Left cardiac atrium (tissue), 4 donors: ENCODE measurements around the gene GFRA1. TPM values are rescaled to one million over a fixed set of nuclear protein-coding genes. Genes with fewer than 3 reads are reported as not detected.

Experiments
- ATAC-seq, 2 donors: fragments of 200-7000 bp; cut with Tn5 transposase; one replicate each; pipeline ENCODE4 v1.9.1; 2020; ENCODE audit warnings: mild to moderate bottlenecking in 2 of 2, moderate library complexity in 2 of 2
- DNase-seq: peaks from one replicate; pipeline ENCODE4 v3.0.0-alpha.2; 2020
- intact Hi-C, 2 donors: fragments of 100-400 bp; cut with DNase I; formaldehyde crosslinking; loops; one replicate each; pipeline versions ENCODE4 v1.14.1 to v1.15.1; 2022 to 2023
- long read RNA-seq: library from polyadenylated mRNA; unstranded; transcript quantifications from one replicate; pipeline ENCODE4 v2.0.0, GENCODE V29; 2021
- total RNA-seq, 2 donors: library from RNA; stranded (reverse); fragmentation: NEBNext Ultra II Directional; extraction: Animal tissue kit (Norgen Biotek cat#: 25700); gene quantifications; one replicate each; pipeline ENCODE4 v1.2.1, GENCODE V29; 2021
- donor health status: DM: no; HTN: yes; CAD: no.
- donor health status: DM: no; HTN: yes; CAD: no; lungs with severe emphysema.
- donor health status: DM: yes; HTN: yes; CAD: no.
- donor health status: Dilated cardiomyopathy.

Gene GFRA1, protein sequence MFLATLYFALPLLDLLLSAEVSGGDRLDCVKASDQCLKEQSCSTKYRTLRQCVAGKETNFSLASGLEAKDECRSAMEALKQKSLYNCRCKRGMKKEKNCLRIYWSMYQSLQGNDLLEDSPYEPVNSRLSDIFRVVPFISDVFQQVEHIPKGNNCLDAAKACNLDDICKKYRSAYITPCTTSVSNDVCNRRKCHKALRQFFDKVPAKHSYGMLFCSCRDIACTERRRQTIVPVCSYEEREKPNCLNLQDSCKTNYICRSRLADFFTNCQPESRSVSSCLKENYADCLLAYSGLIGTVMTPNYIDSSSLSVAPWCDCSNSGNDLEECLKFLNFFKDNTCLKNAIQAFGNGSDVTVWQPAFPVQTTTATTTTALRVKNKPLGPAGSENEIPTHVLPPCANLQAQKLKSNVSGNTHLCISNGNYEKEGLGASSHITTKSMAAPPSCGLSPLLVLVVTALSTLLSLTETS
- total RNA-seq, result 10 to 100 TPM in 1 of 2 donors, 1 to 10 TPM in 1; 4.9 to 12.1 TPM
- long read RNA-seq, result 0 reads

DNA sequence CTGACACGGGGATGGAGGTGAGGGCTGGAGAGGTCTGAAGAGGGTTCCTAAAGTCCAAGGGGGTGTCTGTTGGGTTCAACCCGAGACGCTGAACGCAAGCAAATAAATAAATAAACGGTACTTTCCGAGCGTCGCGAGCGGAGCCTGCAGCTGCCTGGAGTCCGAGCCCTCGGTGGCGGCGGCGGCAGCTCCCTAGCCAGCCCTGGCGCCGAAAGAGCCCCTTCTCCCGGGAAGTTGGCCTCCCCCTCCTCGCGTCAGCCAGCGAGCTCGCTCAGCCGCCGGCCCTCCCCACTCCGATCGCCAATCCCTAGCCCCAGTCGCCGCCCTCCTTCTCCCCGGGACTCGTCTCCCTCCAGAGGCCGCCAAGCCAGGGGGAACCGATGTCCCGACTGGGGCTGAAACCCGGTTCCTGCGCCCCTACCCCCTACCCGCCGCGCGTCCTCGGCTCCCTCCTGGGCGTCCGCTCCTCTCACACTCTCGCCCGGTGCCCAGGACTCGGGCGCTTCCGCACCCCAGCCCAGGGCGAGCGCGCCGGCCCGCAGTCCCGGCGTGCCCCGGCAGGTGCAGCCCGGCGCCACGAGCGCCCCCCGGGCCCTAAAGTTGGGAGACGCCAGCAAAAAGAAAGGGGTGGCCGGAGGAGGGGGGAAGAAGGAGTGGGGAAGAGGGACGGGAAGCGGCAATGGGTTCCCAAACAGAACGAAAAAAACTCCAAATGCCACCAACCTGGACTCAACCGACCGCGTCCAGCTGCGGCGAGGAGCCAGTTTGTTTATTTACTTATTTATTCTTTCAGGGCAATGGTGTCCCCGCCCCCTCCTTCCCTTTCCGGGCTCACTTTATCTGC, at the start of gene GFRA1:
Gene GFRA1 (minus strand): TSS at position 767 of the 844 bp plus-strand sequence. CDS start 1,177 bp downstream, outside the sequence.
- intact Hi-C loops, result loop anchor here in 1 of 2 donors (10.0 kb wide), 1 partner anchor 448 kb away; no protein-coding TSS in a partner anchor
- no peak for DNase-seq

DNA sequence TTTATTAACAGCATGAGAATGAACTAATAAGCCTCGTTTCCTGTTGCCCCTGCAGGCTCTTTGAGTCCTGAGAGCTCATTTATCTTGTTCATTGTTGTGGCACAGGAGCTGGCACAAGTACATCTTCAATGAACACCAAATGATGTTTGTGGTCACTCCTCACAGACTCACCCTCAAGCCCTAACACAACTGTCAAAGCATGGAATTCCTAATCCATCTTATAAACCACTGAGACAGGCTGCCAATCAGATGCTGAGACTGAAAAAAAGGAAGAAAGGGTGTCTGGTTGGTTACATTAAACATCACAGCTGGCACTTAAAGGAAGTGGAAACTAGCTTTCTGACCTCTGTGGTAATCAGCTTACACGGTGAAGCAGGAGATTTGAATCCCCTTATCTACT, 43.5 kb upstream of the GFRA1 start:
- intact Hi-C loops, result no loop called here
- DNase-seq (no peak), ATAC-seq (no peak)

More for the DNA sequence above, at the start of gene GFRA1:
- ATAC-seq, result peak; percentile 25 to 58

DNA sequence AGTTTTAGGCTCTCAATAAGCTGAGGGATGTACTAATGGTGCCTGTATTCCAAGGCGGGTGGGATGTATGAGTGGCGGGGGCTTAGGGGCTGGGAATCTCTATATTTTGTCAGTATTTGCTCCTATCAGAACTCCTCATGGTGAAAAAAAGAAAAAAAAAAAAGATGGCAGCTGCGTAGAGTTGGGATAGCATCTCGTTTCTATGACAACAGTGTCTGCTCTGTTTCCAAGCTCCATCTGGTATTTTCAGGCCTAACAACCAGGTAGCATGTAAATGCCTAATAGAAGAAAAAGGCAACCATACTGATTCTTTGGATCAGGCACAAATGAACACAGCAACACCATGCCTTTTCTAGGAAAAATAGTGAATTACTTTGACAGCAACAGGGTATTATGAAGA, 39.5 kb upstream of the GFRA1 start:
- intact Hi-C loops, result no loop called here
- DNase-seq, result no peak
- no peak for ATAC-seq

DNA sequence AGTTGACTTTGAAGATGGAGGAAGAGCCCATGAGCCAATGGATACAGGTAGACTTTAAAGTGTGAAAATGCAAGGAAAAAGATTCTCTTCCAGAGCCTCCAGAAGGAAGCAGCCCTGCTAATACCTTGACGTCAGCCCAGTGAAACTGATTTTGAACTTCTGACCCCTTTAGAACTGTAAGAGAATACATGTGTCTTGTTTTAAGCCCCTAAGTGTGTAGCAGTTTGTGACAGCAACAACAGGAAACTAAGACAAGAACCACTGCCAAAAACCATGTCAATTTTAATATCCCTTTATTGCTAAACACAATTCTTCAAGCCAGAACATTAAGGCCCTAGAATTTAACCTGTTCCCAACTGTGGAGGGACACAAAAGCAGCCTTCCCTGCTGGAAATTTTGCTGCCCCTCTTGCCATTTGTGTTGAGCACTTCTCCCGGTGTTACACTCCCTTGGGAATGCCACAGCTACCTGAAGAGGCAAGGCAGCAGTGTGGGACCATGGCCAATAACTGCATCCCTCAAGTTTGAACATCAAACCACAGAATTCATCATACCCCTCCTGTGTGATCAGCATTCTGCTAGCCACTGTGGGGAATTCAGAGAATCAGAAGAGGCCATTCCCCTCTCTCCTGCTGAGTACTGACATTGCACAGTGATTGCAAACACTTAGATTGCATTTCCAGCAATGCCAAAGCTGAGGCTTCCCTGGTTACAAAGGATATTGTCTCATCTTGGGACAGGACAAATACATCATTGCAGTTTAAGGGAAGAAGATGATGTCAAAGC, 38.9 kb upstream of the GFRA1 start:
- ATAC-seq (no peak), DNase-seq (no peak)
- intact Hi-C loops, result no loop called here

DNA sequence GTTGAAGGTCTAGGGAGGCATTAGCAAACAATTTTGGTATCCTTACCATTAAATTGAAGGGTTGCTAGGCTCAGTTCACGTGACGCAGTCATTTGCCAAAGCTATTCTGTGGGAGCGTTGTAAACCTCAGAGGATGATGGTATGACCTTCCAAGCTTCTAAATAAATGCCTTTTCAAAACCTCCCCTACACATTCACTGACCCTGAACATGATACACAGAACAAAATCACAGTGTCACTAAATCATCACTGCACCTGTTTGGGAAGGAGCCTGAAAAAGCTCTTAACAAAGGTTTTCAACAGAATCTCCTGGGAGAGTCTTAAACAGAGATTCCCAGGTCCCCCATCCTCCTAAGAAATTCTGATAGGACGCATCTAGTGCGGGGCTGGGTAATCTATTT, 38.0 kb upstream of the GFRA1 start:
- DNase-seq (no peak), ATAC-seq (no peak)
- intact Hi-C loops, result no loop called here

DNA sequence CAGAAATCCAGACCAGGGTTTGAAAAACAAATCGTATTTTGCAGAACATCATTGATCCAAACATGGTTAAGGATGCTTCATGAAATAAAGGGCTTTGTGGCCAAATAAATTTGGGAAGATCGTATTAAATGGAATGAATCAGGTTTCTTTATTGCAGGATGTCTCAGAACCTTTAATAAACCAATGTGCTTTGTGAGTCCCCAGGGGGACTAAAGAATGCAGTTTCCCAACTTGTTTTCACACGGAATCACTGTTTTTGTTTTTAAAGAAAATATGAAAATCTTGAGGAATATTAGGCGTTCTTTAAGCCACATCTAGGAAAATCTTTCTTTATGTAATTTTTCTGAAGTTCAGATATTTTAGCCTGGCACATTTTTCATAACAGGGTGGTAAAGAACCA, 34.4 kb upstream of the GFRA1 start:
- ATAC-seq (no peak), DNase-seq (no peak)
- intact Hi-C loops, result no loop called here

DNA sequence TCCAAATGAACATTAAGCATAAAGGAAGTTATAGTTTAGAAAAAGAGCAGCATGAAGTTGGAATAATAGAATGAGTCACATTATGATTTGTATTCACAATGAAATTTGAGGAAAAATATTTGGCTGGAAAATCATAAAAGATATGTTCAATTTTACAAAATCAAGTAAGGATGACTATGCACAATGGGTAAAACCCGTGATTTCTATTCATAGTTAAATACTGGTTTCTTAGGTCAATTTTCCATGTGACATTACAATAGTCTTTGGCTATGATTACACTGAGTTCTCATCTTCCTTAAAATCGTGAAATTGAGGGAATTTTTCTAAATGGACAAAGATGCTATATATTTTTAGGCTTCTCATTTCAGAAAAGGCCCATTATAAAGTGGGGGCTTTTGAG, 33.8 kb upstream of the GFRA1 start:
- DNase-seq (no peak), ATAC-seq (no peak)
- intact Hi-C loops, result no loop called here

DNA sequence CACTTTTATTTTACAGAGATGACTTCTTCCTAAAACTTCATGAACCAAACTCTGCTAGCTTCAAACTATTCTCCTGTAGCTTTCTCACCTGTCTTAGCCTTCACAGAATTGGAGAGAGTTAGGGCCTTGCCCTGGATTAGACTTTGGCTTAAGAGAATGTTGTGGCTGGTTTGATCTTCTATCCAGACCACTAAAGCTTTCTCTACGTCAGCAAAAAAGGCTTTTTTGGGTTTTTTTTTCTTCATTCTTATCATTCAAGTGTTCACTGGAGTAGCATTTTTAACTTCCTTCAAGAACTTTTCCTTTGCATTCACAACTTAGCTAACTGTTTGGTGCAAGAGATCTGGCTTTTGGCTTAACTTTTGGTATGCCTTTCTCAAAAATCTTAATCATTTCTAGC, 31.9 kb upstream of the GFRA1 start:
- DNase-seq, result no peak
- ATAC-seq, result no peak
- intact Hi-C loops, result no loop called here

DNA sequence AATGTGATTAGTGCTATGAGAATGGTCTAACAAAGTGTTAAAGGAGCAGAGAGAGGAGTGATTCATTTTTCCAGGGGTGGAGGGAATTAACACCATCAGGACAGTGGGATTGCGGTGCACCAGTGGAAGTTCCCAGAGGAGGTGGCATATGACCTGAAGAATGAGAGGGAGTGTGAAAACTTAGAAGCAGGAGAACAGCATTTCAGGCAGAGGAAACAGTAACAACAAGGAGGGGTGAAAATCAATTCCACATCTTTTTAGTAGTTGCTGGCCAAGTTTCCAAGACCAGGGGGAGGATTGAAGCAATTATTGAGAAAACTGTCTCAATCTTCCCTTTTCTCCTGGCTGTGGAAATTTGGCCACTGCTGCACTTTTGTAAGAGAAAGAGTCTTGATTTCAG, 27.5 kb upstream of the GFRA1 start:
- ATAC-seq (no peak), DNase-seq (no peak)
- intact Hi-C loops, result no loop called here

DNA sequence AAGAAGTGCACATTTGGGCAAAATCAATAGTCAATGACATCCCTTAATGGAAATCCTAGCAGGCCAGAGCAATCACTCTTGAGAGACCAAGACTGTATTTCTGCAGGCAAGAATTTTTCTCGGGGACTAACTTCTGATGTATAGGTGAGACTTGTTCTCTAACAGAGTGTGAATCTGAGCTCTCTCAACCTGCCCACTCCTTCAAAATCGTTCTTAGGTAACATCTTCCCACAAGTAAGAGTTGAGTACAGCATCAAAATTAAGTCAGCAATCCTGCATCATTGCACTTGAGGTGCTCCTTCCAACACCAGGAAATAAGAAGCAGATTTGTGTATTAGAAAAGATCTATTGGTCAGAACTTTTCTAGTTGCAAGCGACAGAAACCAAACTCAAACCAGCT, 25.6 kb upstream of the GFRA1 start:
- no peak for ATAC-seq
- intact Hi-C loops, result no loop called here
- no peak for DNase-seq

DNA sequence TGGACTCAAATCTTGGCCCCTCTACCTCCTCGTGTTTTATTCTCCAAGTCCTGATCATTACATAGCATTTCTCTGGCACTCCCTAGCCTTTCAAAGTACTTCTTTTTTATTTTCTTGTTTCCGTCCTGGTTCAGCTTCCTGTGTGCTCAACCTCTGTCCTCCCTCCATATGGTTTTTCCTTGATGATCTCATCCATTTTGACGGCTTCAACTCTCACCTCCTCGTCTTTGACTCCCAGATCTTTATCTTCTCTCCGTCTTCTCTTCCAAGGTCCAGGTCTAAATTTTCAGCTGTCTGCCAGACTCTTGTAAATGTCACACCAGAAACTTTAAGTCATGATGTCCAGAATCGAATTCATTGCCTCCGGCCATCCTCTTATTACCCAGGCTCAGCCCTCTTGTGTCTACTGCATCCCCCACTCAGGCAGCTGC, 23.3 kb upstream of the GFRA1 start:
- no peak for ATAC-seq
- no peak for DNase-seq
- intact Hi-C loops, result no loop called here

DNA sequence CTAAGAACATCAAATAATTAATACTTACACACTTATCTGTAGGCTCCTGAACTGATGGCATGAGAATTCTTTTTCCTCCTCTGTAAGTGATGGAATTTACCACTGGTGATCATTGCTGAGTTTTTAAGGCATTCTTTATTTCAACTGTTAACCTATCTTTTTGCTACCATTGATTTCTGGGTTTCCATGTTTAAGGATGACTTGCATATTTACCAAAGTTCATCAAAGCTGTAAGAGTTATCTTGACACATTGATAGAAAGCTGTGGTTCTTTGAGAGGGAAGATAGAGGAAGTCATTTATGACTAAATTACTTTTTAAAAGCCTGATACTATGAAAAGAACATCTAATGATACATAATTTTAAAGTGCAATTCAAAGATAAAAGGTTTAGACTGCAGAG, 19.5 kb upstream of the GFRA1 start:
- ATAC-seq (no peak), DNase-seq (no peak)
- intact Hi-C loops, result no loop called here

DNA sequence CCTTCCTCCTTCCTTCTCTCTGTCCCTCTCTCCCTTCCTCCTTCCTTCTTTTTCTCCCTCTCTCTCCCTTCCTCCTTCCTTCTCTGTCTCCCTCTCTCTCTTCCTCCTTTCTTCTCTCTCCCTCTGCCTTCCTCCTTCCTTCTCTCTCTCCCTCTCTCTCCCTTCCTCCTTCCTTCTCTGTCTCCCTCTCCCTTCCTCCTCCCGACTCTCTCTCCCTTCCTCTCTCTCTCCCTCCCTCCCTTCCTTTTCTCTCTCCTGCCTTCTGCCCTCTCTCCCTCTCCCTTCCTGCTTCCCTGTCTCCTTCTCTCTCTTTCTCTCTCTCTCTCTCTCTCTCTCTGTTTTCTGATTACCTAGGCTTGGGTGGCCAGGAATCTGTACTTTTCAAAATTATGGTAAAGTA, 16.6 kb upstream of the GFRA1 start:
- intact Hi-C loops, result loop anchor here (2.0 to 10.0 kb wide), 4 partner anchors 485 to 585 kb away; no protein-coding TSS in a partner anchor
- ATAC-seq, result no peak

DNA sequence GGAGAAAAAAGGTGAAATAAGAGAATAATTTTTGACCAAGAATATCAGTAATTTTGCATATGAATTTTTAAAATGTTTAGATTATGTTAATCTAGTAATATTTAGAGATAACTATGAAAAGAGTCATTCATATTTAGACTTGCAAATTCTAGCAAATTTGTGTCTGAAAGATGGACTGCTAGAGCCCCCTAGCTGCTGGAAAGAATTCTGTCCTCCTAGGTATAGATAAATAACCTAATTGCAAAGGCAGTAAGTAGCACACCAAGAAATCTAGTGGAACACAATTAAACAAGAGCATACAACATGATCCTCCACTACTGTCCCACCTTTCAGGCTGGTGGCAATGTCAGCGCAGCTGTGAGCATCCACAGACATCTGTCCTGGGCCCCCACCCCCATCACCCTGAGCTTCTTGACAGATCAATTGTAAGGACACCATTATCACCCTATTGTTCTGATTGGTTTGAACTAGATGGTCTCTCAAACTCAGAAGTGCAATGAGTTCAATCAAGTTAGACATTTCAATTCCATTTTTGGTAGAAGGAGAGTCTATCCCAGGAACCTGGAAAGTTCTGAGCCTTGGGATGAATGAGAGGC, 15.0 kb upstream of the GFRA1 start:
- DNase-seq (peak; percentile 28), ATAC-seq (no peak)
- intact Hi-C loops, result loop anchor here (2.0 to 10.0 kb wide), 4 partner anchors 483 to 583 kb away; no protein-coding TSS in a partner anchor

More for the DNA sequence above, 16.6 kb upstream of the GFRA1 start:
- DNase-seq, result no peak

DNA sequence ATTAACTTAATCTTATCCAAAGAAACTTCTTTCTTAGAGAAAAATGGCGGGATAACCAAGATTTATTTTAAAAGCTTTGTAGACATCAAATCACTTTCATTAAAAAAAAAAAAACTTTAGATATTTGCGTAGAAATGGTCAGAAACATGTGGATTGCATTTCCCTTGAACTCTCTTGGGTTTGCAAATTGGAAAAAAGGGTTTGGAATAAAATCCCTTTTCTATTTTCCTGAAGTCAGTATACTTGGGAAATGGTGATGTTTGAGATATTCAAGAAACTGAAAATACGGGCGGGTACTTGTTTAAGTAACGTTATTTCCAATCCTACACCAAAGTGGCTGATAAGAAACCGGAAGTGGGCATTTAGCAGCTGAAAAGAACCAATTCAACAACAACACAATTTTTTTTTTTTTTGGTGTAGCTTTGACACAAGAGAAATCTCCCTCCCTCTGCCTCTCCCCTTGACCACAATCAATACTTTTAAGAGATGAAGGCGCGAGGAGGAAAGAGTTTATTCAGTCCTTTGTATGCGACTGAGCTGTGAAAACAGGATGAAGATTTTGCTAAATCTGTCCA, 13.7 kb upstream of the GFRA1 start:
- no peak for DNase-seq
- intact Hi-C loops, result loop anchor here (5.0 to 10.0 kb wide), 3 partner anchors 482 to 582 kb away; no protein-coding TSS in a partner anchor
- ATAC-seq, result no peak

DNA sequence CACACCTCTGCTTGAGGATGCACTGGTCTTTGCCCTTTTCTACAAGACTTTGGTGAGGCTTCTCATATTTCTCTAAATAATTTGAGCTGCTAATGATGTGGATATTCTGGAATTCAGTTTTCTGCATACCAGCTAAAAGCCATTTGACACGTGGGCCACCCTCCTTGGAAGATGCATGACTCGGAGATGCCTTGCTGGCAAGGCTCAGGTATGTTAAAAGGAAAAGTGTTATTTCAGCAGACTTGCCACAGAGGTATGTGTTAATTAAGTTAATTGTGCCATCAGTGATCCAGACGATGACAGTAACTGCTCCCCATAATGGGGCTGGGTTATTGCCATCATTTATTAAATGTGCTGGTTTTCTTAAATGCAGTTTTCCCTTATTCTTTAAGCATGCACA, 8.8 kb upstream of the GFRA1 start:
- intact Hi-C loops, result loop anchor here in 1 of 2 donors (10.0 kb wide), 2 partner anchors 477 to 577 kb away; no protein-coding TSS in a partner anchor
- ATAC-seq, result no peak
- DNase-seq, result no peak

DNA sequence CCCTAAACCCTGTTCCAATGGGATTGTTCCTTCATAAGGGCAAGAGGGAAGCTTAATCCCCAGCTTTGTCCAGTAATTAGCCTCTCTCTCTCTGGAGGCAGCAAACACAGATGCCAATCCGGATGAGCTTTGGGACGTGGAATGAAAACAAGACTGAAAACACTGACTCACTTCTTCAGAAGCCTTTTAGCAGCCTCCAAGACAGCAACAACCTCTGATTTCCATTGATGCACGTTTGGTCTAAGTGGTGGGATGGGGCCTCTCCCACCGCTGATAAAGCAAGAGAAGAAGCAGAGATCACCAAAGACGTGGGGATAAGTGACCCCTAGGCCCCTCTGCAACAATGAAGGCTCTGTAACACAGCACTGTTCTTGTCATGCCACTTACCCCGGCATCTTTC, 5.8 kb upstream of the GFRA1 start:
- intact Hi-C loops, result loop anchor here in 1 of 2 donors (10.0 kb wide), 1 partner anchor 454 kb away; no protein-coding TSS in a partner anchor
- ATAC-seq (no peak), DNase-seq (no peak)

DNA sequence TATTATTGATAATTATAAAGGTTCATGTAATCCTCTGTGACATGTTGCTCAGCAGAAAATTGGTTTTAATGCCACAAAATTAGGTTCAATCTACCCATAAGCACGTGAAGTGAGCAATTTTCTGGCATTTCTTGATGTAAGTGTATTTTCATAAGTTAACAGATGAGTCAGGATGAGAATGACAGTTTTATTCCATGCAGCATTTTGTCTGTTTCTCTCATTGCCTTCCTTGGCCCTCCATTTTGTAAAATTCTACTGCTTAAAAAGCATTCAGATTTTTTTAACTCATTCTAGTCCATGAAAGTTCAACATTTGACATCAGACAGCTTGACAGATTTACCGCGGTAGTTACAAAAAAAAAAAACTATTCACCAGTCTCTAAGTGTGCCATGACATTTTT, 4.0 kb upstream of the GFRA1 start:
- no peak for DNase-seq
- intact Hi-C loops, result loop anchor here in 1 of 2 donors (10.0 kb wide), 1 partner anchor 452 kb away; no protein-coding TSS in a partner anchor
- no peak for ATAC-seq
